Subcutaneous abdominal adipose tissue (tissue), 5 donors: ENCODE data around the gene CTNND2.

Experiments used
- H3K27ac ChIP-seq: one replicate; pipeline ENCODE4 v1.7.0; 2013; ENCODE audit warnings: low read depth, mild to moderate bottlenecking, inconsistent platforms, low read length, moderate library complexity
- H3K27me3 ChIP-seq, 5 donors: one replicate each; pipeline ENCODE4 v1.7.0; 2013; ENCODE audit warnings: low read length in 5 of 5, inconsistent platforms in 1 of 5; ENCODE audit not compliant: control insufficient read depth in 5 of 5, insufficient read depth in 4 of 5
- H3K36me3 ChIP-seq, 5 donors: one replicate each; pipeline ENCODE4 v1.7.0; 2013; ENCODE audit warnings: low read length in 5 of 5; ENCODE audit not compliant: control insufficient read depth in 5 of 5, insufficient read depth in 5 of 5
- H3K4me1 ChIP-seq, 5 donors: one replicate each; pipeline ENCODE4 v1.7.0; 2013; ENCODE audit warnings: low read length in 5 of 5, mild to moderate bottlenecking in 3 of 5, moderate library complexity in 1 of 5; ENCODE audit not compliant: control insufficient read depth in 5 of 5, insufficient read depth in 5 of 5
- H3K4me3 ChIP-seq, 5 donors: one replicate each; pipeline ENCODE4 v1.7.0; 2013; ENCODE audit warnings: low read length in 5 of 5, low read depth in 1 of 5
- H3K9ac ChIP-seq, 5 donors: one replicate each; pipeline ENCODE4 v1.7.0; 2013; ENCODE audit warnings: low read length in 5 of 5, mild to moderate bottlenecking in 4 of 5, moderate library complexity in 3 of 5
- H3K9me3 ChIP-seq, 5 donors: one replicate each; pipeline ENCODE4 v1.7.0; 2013; ENCODE audit warnings: low read length in 5 of 5; ENCODE audit not compliant: control insufficient read depth in 5 of 5
- donor health status: healthy.
- donor health status: healthy.
- donor health status: healthy.
- donor health status: healthy.
- donor health status: healthy.

The CTNND2 gene

DNA sequence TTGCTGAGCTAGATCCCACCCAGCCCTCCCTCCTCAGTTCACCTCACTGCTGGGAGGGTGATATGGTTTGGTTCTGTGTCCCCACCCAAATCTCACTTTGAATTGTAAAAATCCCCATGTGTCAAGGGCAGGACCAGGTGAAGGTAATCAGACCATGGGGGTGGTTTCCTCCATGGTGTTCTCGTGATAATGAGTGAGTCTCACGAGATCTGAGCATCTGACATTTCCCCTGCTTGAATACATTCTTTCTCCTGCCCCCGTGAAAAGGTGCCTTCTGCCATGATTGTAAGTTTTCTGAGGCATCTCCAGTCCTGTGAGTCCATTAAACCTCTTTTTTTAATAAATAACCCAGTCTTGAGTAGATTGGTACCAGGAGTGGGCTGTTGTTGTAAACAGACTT lies 673.4 kb downstream of the CTNND2 start:
- Histone ChIP-seq H3K4me3 (no peak overlapping the region), H3K9ac (no peak overlapping the region), H3K9me3 (peaks cover 0 to 9% (median 3%) of the 10 kb centered on the region in 5 donors), H3K27me3 (no peaks in the 10 kb centered on the region), H3K36me3 (no peaks in the 10 kb centered on the region), H3K4me1 (no peaks in the 10 kb centered on the region), H3K27ac (no peak overlapping the region)

DNA sequence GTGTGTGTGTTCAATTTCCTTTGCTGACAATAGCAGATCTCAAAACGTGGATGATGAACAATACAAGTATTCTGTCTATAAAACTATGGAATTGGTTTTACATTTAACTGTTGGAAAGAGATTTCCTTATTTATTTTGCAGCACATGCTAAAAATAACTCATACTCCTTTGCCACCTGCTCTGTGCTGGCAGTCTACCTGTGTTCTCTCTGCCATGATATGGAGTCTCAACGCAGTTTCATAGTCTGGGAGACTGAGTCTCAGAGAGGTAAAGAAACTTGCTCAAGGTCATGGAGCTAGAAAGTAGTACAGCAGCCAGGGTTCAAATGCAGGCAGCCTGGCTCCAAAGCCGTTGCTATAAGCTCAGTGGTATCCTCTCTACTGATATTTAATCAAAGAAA lies 677.2 kb downstream of the CTNND2 start:
- H3K4me1 ChIP-seq: no peaks in the 10 kb centered on the region
- H3K9me3 ChIP-seq: peaks cover 0 to 4% (median under 1%) of the 10 kb centered on the region in 5 donors
- no peak overlapping the region for H3K4me3 ChIP-seq
- no peak overlapping the region for H3K9ac ChIP-seq
- no peaks in the 10 kb centered on the region for H3K27me3 ChIP-seq
- no peak overlapping the region for H3K27ac ChIP-seq
- H3K36me3 ChIP-seq: no peaks in the 10 kb centered on the region

GRCh38 chr5:11224436-11225187 lies 679.6 kb downstream of the CTNND2 start:
- H3K4me1 ChIP-seq: no peaks in the 10 kb centered on the region

DNA sequence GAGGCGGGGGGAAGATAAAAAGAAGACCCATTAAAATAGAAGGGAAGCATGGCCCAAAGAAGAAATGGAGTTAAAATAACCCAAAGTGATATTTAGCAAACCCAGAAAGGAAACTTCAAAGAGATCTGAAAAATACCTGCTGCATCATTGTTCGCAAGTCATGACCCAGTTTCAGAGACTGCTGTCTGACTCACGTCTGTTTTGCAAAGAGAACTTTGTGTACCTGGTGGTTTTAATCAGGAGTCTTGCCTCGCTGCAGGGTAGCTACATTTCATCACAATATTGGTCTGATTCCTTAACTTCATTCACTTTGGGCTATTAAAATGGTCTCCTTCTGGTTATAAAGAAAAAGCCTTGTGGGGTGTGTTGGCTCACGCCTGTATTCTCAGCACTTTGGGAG lies 682.1 kb downstream of the CTNND2 start:
- Histone ChIP-seq H3K9ac (no peak overlapping the region), H3K4me1 (no peaks in the 10 kb centered on the region), H3K27me3 (no peaks in the 10 kb centered on the region)

More at GRCh38 chr5:11224436-11225187, 679.6 kb downstream of the CTNND2 start:
- H3K4me3 ChIP-seq: no peak overlapping the region
- no peak overlapping the region for H3K9ac ChIP-seq
- H3K9me3 ChIP-seq: no peaks in the 10 kb centered on the region
- no peaks in the 10 kb centered on the region for H3K36me3 ChIP-seq
- H3K27me3 ChIP-seq: no peaks in the 10 kb centered on the region
- no peak overlapping the region for H3K27ac ChIP-seq

DNA sequence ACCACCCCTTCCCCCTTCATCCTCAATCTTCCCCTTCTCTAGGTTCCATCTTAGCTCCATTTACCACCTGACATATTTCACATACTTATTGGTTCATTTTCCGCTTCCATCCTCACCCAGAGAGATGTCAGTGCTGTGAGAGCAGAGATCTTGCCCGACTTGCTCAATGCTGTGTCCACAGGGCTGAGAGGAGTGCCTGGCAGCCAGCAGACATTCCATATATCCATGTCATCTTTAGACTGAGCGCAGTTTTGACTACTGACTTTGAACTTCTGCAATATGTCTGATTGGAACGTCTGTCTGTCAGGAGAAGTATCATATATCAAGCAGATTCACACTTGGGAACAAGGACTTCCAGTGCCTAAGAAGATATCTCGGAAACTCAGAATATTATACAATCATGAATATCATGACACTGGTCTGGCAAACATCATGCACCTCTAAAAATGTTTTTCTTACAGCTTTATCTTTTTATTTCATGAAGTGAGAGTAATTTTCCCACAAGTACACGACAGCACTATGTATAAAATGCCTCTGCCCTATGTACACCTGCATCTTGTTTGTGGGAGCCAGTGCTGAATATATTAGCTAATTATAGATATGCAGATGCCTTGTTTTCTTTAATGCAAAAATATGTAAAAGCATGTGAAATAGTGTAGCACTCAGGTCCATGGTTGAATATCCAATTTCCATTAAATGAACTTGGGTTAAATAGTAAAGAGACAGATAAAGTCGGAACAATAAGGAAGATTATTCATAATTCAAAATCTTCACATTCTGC lies 689.2 kb downstream of the CTNND2 start:
- H3K4me1 ChIP-seq: no peaks in the 10 kb centered on the region
- H3K9me3 ChIP-seq: peaks cover 3 to 13% (median 7%) of the 10 kb centered on the region in 5 donors
- H3K9ac ChIP-seq: no peak overlapping the region
- no peaks in the 10 kb centered on the region for H3K27me3 ChIP-seq
- H3K36me3 ChIP-seq: no peaks in the 10 kb centered on the region
- no peak overlapping the region for H3K27ac ChIP-seq
- no peak overlapping the region for H3K4me3 ChIP-seq

More for the DNA sequence above, 682.1 kb downstream of the CTNND2 start:
- Histone ChIP-seq H3K36me3 (no peaks in the 10 kb centered on the region), H3K27ac (no peak overlapping the region), H3K4me3 (no peak overlapping the region), H3K9me3 (no peaks in the 10 kb centered on the region)

DNA sequence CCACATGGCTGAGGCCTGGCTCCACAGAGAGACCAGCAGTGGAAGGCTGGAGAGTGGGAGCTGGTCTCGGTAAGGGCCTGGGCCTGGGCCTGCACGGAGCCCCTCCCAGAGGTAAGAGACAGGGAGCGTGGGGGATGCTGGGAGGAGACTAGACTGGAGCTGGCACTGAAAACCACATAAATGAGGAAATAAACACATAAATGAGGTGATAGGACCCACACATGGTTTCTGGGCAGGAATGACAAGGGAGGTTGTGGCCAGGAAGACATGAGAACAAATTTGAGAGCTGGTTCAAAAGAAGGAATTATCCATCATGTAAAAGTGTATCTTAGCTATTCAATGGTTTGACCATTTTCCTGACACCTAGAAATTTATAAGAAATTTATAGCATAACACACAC lies 691.5 kb downstream of the CTNND2 start:
- Histone ChIP-seq H3K27me3 (no peaks in the 10 kb centered on the region), H3K4me1 (no peaks in the 10 kb centered on the region), H3K9ac (no peak overlapping the region), H3K36me3 (no peaks in the 10 kb centered on the region), H3K9me3 (peaks cover 3 to 13% (median 7%) of the 10 kb centered on the region in 5 donors), H3K4me3 (no peak overlapping the region), H3K27ac (no peak overlapping the region)

GRCh38 chr5:11197726-11198125 lies 706.5 kb downstream of the CTNND2 start:
- H3K27ac ChIP-seq: no peak overlapping the region
- H3K4me1 ChIP-seq: no peaks in the 10 kb centered on the region
- H3K36me3 ChIP-seq: no peaks in the 10 kb centered on the region
- no peaks in the 10 kb centered on the region for H3K9me3 ChIP-seq
- no peaks in the 10 kb centered on the region for H3K27me3 ChIP-seq
- H3K4me3 ChIP-seq: no peak overlapping the region
- no peak overlapping the region for H3K9ac ChIP-seq

DNA sequence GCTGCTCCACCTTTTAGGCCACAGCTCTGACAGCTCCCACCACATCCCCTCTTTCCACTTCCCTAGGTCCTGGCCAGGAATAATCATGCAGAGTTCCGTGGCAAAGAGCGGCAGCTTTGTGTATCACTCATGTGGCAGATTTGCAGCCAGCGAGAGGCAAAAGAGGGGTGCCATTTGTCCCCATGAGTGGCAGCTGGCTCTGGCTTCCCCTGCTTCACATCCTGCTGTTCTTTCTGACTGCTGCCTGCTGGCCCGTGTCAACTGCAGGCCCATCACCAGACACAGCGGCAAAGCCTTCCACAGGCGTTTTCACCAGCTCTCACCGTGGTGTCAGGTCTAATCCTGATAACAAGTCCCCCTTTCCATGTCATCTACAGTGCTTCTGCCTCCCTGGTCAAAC lies 712.6 kb downstream of the CTNND2 start:
- no peaks in the 10 kb centered on the region for H3K4me1 ChIP-seq
- H3K27ac ChIP-seq: no peak overlapping the region
- H3K9me3 ChIP-seq: peaks cover 0 to 4% (median 0%) of the 10 kb centered on the region in 5 donors
- no peaks in the 10 kb centered on the region for H3K36me3 ChIP-seq
- no peak overlapping the region for H3K9ac ChIP-seq
- H3K27me3 ChIP-seq: peaks cover 0 to 2% (median 0%) of the 10 kb centered on the region in 5 donors
- no peak overlapping the region for H3K4me3 ChIP-seq

DNA sequence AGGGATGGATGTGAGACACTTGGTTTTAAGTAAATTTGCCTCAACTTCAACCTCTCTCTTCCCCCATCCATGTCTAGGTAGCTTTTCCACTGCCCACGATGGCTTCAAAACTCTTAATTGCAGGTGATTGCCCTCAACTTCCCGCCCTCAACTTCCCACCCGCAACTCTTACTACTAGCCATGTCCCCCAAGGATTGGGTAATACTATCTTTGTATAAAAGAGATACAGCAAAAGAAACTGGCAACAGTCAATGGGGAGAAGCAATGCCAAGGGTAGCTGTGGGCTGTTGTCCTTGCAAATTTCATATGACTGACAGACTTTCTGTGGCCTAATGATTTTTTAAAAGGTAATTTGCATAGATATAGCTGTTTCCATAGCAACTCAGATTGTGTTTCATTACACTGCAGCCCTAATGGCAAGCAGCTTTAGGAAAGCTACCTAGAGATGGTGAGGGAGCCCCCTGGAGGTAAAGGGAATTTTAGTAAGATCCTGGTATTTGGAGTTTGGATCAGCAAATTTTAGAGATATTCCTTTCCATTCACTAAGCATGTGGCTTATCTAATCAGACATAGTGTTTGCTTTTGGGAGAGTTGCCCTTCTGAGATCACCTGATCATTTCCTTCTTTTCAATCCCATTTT lies 721.7 kb downstream of the CTNND2 start:
- Histone ChIP-seq H3K27me3 (no peaks in the 10 kb centered on the region), H3K9me3 (no peaks in the 10 kb centered on the region), H3K4me1 (peaks cover 0 to 4% (median 0%) of the 10 kb centered on the region in 5 donors), H3K4me3 (no peak overlapping the region), H3K36me3 (no peaks in the 10 kb centered on the region), H3K9ac (no peak overlapping the region), H3K27ac (no peak overlapping the region)

- Histone ChIP-seq H3K27ac (no peak overlapping the region), H3K36me3 (no peaks in the 10 kb centered on the region), H3K27me3 (no peaks in the 10 kb centered on the region), H3K9ac (no peak overlapping the region), H3K4me3 (no peak overlapping the region), H3K4me1 (peaks cover 0 to 4% (median 0%) of the 10 kb centered on the region in 5 donors), H3K9me3 (no peaks in the 10 kb centered on the region)
Measured at GRCh38 chr5:11181940-11182339, 722.3 kb downstream of the CTNND2 start.
